Measurements from ENCODE around the gene LRRC14B. TPM values are rescaled to one million over a fixed set of nuclear protein-coding genes. Genes with fewer than 3 reads are reported as not detected.
"Not testable (repeated sequence)": the region's sequence is repeated elsewhere in the genome, so short reads cannot be mapped to it uniquely, and the experiment has no call there.

LRRC14B gene
- total and polyA plus RNA-seq, 7 experiments from 2014 or later: 0.51 TPM; not detected in 6

GRCh38 chr5:243683-244367, 52.5 kb downstream of the LRRC14B start:
- H3K4me1 ChIP-seq (ENCODE audit: control insufficient read depth in 2 of 2, insufficient read depth in 2 of 2, low read length in 2 of 2); CTCF ChIA-PET; H3K4me3 ChIP-seq (ENCODE audit: low read length); ATAC-seq; H3K27me3 ChIP-seq (ENCODE audit: control insufficient read depth in 2 of 2, insufficient read depth in 2 of 2, low read length in 2 of 2); H3K27me3 Mint-ChIP-seq; H3K9me3 ChIP-seq (ENCODE audit: control insufficient read depth in 2 of 3, low read length in 3 of 3): not testable (repeated sequence)
- peak overlapping the region; percentile 36 for H3K27ac ChIP-seq (ENCODE audit: low read depth, low read length)
- Mint-ChIP-seq H3K27ac (peak overlapping the region in 8 of 9 donors; percentile 70 to 91 (median 82)), H3K36me3 (peaks cover 35 to 60% (median 39%) of the 10 kb centered on the region in 5 donors), H3K4me1 (peaks cover 3 to 26% (median 22%) of the 10 kb centered on the region in 7 donors), H3K9me3 (peaks cover 0 to 12% (median 0%) of the 10 kb centered on the region in 11 donors), H3K4me3 (peak overlapping the region; percentile 43 to 79 (median 63))
- POLR2A ChIA-PET: interaction anchor here (0.7 to 1.4 kb wide), 2 partner anchors 25 to 155 kb away, joined by 3 to 7 read pairs; partner anchors contain the start of genes CCDC127 and SDHA
- intact Hi-C loops (cut with micrococcal nuclease): loop anchor here in 1 of 2 donors (2.0 kb wide), 1 partner anchor 25 kb away; the partner anchor contains the start of genes CCDC127 and SDHA
- peak in 5 of 9 donors; percentile 7 to 45 (median 30) for DNase-seq
- peaks cover 3 to 52% (median 17%) of the 10 kb centered on the region in 3 experiments for H3K36me3 ChIP-seq (ENCODE audit: control insufficient read depth in 2 of 3, insufficient read depth in 3 of 3, low read length in 3 of 3)

- POLR2A ChIA-PET: interaction anchor here (0.6 kb wide), 1 partner anchor 26 kb away, joined by 3 read pairs; no protein-coding TSS in a partner anchor
- H3K4me1 Mint-ChIP-seq: peaks cover 3 to 26% (median 22%) of the 10 kb centered on the region in 7 donors
Measured at GRCh38 chr5:245717-246116, 54.4 kb downstream of the LRRC14B start.

More at GRCh38 chr5:245717-246116, 54.4 kb downstream of the LRRC14B start:
- H3K4me3 ChIP-seq (ENCODE audit: low read length); DNase-seq; ATAC-seq; H3K27me3 ChIP-seq (ENCODE audit: control insufficient read depth in 2 of 2, insufficient read depth in 2 of 2, low read length in 2 of 2); H3K4me3 Mint-ChIP-seq; H3K27ac Mint-ChIP-seq; H3K27me3 Mint-ChIP-seq; intact Hi-C loops (cut with micrococcal nuclease); H3K9me3 ChIP-seq (ENCODE audit: control insufficient read depth in 2 of 3, low read length in 3 of 3); H3K4me1 ChIP-seq (ENCODE audit: control insufficient read depth in 2 of 2, insufficient read depth in 2 of 2, low read length in 2 of 2); H3K27ac ChIP-seq (ENCODE audit: low read depth, low read length); CTCF ChIA-PET: not testable (repeated sequence)
- H3K36me3 ChIP-seq (ENCODE audit: control insufficient read depth in 2 of 3, insufficient read depth in 3 of 3, low read length in 3 of 3): peaks cover 0 to 45% (median 17%) of the 10 kb centered on the region in 3 experiments
- peaks cover 0 to 11% (median 0%) of the 10 kb centered on the region in 11 donors for H3K9me3 Mint-ChIP-seq
- H3K36me3 Mint-ChIP-seq: peaks cover 34 to 55% (median 40%) of the 10 kb centered on the region in 5 donors

Other genes starting within 250 kb of the LRRC14B start
- 1 to 10 TPM in 1 of 5 experiments, under 1 TPM in 1, not detected in 3; 0.39 to 2.0 TPM for gene PLEKHG4B, start 99.3 kb upstream of the LRRC14B start, total RNA-seq
- not detected for gene PLEKHG4B, start 99.3 kb upstream of the LRRC14B start, polyA plus RNA-seq
- 1 to 10 TPM; 2.9 to 9.7 (median 6.5) TPM for gene CCDC127, start 26.7 kb downstream of the LRRC14B start, total RNA-seq
- gene CCDC127, start 26.7 kb downstream of the LRRC14B start, polyA plus RNA-seq: 1 to 10 TPM; 5.2 to 5.6 TPM
- 100 to 1,000 TPM; 120 to 180 (median 148) TPM for gene SDHA, start 26.8 kb downstream of the LRRC14B start, total RNA-seq
- 100 to 1,000 TPM; 185 to 205 TPM for gene SDHA, start 26.8 kb downstream of the LRRC14B start, polyA plus RNA-seq
- gene PDCD6, start 80.2 kb downstream of the LRRC14B start, total RNA-seq: 10 to 100 TPM; 53.1 to 95.3 (median 83.7) TPM
- gene PDCD6, start 80.2 kb downstream of the LRRC14B start, polyA plus RNA-seq: 100 to 1,000 TPM; 198 to 224 TPM
- 10 to 100 TPM in 1 of 5 experiments, 1 to 10 TPM in 2, under 1 TPM in 2; 0.56 to 23.5 (median 1.4) TPM for gene AHRR, start 130.2 kb downstream of the LRRC14B start, total RNA-seq
- gene AHRR, start 130.2 kb downstream of the LRRC14B start, polyA plus RNA-seq: 1 to 10 TPM in 1 of 2 donors, not detected in 1; 1.0 TPM

Measured in naive thymus-derived CD4-positive, alpha-beta T cell (primary cell).